Brain pericyte (primary cell): Measurements from ENCODE around the gene PTH.
A peak's percentile ranks its signal among the peaks of the same experiment; 100 is the strongest.

Source experiments
- DNase-seq: peaks from one replicate; pipeline ENCODE4 v3.0.0-alpha.2; 2012; ENCODE audit warnings: low read depth, low spot score

PTH gene

DNA sequence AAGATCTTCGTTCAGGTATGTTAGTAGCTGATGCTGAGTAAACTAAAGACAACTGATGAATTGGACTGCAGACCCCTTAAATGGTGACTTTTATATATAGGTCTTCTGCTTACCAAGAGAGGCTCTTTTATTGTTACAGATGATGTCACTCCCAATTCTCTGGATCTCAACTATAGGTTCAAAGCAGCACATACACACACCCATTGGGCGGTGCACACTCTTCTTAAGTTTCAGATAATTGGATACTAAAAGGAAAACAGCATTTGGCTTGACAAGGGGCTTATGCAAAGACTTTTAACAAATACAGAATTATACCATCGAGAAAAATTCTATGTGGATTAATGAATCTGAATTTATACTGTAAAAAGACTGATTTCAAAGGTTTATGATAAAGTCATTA is at the start of gene PTH:
Gene PTH (minus strand): TSS at position 69 of the 400 bp plus-strand sequence. CDS start 3,142 bp downstream, outside the sequence.
- DNase-seq, result no peak

DNA sequence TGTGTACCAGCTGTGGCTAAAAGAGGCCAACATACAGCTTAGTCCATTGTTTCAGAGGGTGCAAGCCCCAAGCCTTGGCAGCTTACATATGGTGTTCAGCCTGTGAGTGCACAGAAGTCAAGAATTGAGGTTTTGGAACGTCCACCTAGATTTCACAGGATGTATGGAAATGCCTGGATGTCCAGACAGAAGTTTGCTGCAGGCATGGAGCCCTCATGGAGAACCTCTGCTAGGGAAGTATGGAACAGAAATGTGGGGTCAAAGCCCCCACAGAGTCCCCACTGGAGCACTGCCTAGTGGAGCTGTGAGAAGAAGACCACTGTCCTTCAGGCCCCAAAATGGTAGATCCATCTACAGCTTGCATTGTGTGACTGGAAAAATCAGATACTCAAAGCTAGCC is 42.2 kb upstream of the PTH start:
- no peak for DNase-seq

DNA sequence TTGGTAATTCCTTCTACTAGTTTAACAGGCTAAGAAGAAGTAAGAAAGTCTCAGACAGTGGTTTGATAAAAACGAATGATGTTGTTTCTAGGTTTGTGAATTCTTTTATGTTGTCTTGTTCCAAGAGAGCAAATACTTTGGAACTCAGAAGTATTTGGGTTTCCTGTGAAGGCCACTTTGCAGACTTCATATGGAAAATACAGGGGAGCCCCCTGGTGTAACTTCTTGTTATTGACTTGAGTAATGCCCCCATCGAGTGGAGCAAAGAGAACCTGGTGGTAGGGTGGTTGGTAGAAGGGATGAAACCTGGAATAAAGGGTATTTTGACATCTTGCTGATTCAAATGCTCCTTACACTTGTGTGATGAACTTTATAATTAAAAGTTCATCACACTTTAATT is 40.0 kb upstream of the PTH start:
- DNase-seq, result no peak

DNA sequence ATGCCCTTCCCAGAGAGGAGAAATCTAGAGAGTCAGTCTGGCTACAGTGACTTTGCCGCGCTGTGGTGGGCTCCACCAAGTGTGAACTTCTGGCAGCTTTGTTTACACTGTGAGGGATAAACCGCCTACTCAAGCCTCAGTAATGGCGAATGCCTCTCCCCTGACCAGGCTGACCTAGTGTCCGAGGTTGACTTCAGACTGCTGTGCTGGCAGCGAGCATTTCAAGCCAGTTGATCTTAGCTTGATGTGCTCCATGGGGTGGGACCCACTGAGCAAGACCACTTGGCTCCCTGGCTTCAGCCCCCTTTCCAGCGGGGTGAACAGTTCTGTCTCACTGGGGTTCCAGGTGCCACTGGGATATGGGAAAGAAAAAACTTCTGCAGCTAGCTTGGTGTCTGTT is 38.6 kb upstream of the PTH start:
- no peak for DNase-seq

DNA sequence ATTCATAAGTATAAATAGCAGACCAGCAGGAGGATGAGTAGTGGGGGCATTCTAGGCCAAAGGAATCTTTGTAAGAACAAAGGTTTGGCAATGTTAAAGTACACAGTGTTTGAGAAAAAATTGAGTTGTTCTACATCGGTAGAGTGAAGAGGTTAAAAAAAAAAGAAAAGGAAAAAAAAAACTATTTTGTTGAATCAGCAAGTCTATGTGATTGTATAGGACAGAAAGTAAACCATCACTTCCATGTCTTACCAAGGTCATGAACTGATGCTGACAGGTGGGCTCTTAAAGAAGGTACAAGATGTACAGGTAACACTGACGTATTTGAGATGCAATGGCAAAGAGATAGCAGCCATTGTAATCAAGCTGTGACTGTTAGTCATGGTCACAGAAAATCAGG is 29.5 kb upstream of the PTH start:
- no peak for DNase-seq

DNA sequence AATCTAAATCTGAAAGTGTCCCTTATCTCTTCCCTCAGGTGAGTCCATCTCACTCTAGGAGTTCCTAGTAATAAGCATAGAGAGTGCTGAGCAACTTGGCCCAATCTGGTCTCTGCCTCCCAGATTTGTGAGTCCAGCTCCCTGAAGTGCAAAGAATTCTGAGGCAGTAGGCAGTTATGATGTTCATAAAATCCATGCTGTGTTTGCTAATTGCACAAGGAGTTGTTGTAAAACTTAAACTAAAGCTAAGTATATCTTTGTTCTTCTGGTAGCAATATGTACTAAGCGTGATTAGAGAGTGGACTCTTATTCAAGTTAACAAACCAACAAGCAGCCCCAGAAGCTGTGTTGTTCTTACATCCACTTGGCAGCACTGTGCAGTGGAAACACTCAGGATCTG is 7.6 kb upstream of the PTH start:
- no peak for DNase-seq

DNA sequence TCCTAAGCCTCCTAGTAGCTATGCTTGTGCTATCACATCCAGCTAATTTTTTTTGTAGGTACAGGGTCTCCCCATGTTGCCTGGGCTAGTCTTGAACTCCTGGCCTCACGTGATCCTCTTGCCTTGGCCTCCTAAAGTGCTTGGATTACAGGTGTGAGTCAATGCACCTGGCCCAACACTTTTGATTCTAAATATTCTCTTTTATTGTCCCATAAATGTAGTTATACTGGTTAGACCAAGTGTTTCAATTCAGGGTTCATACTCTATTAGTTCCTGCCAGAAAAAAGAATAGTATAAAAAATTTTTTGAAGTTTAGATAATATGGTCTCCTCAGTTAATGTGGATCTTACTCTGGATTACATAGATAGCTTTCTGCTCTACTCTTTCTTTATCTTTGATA is 6.7 kb upstream of the PTH start:
- no peak for DNase-seq

DNA sequence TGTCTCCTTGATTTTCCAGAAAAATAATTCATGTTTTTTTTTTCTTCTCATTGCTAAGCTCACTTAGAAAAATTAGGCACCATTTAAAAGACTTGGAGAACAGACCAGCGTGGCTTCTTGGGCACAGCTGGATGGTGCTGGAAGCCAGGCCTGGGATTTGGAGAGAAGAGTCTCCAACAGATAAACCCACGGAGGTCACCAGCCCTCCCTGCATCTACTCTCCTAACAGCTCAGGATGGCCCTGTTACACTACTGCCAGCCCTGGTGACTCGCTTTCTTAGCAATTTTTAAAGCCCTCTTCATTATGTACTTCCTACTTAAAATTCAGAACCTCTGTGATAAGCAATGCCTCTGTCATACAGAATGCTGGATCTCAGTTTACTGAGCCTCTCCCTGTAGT is 1.7 kb downstream of the PTH start:
- DNase-seq, result no peak

DNA sequence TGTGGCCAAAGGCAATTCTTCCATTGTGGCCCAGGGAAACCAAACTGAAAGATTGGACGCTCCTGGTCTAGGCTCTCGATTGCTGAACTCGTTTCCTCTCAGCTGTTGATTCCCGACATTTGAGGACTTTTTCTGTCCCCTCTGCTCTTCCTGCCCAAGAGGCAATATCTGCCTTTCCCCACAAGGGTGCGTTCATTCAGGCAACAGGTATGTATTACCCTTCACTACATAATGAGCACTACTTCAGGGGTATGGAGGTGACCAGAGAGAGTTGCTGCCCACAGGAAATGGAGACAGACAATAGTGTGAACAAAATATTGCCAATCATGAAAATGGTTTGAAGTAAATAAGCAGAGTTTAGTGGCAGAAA is 8.2 kb downstream of the PTH start:
- DNase-seq, result no peak

DNA sequence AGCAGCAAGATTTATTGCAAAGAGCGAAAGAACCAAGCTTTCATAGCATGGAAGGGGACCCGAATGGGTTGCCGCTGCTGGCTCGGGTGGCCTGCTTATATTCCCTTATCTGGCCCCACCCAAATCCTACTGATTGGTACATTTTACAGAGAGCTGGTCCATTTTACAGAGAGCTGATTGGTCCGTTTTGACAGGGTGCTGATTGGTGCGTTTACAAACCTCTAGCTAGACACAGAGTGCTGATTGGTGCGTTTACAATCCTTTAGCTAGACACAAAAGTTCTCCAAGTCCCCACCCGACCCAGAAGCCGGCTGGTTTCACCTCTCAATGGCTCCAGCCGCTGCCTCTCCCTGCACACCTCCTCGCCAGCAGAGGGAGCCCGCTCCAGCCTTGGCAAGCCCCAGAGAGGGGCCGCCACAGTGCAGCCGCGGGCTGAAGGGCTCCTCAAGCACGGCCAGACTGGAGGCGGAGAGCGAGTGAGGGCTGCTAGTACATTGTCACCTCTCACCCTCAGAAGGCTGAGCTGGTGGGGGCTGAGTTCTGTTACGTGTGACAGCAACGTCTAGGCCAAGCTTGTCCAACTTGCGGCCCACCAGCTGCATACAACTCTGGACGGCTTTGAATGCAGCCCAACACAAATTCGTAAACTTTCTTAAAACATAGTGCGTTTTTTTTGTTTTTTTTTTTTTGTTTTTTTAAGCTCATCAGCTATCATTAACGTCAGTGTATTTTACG is 8.7 kb downstream of the PTH start:
- no peak for DNase-seq

DNA sequence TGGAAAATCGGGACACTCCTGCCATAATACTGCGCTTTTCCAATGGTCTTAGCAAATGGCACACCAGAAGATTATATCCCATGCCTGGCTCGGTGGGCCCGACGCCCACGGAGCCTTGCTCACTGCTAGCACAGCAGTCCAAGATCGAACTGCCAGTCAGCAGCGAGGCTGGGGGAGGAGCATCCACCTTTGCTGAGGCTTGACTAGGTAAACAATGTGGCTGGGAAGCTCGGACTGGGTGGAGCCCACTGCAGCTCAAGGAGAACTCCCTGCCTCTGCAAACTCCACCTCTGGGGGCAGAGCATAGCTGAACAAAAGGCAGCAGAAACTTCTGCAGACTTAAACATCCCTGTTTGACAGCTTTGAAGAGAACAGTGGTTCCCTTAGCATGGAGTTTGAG is 15.6 kb downstream of the PTH start:
- DNase-seq, result no peak

DNA sequence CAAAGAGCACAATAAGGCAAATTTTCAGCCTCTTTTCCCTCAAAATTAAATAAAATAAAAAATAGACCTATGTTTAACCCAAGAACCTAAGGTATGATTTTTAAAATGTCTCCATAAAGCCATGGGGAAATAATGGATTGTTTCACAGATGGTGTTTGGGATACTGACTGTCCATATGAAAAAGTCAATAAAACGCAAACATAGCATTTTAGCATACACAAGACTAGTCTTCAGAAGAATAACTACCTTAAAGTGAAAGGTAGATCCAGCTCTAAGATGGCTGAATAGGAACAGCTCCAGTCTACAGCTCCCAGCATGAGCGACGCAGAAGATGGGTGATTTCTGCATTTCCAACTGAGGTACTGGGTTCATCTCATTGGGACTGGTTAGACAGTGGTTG is 16.1 kb downstream of the PTH start:
- no peak for DNase-seq

DNA sequence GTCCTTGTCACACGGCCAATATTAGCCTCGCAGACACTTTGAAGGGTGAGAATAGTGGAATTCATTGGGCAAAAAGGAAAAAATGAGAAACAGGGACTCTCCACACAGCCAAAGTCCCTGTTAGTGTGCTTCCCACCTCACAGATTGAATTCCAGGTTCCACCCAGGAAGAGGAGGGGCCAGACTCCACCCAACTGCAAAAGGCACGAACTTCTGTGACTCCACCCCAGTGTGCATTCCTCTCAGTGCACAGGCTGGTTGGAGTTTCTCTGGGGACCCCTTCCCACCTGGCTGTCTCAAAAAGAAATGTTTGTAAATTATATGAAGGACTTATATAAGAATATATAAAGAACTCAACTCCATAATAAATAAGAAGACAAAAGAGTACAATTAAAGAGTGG is 20.7 kb downstream of the PTH start:
- DNase-seq, result no peak

DNA sequence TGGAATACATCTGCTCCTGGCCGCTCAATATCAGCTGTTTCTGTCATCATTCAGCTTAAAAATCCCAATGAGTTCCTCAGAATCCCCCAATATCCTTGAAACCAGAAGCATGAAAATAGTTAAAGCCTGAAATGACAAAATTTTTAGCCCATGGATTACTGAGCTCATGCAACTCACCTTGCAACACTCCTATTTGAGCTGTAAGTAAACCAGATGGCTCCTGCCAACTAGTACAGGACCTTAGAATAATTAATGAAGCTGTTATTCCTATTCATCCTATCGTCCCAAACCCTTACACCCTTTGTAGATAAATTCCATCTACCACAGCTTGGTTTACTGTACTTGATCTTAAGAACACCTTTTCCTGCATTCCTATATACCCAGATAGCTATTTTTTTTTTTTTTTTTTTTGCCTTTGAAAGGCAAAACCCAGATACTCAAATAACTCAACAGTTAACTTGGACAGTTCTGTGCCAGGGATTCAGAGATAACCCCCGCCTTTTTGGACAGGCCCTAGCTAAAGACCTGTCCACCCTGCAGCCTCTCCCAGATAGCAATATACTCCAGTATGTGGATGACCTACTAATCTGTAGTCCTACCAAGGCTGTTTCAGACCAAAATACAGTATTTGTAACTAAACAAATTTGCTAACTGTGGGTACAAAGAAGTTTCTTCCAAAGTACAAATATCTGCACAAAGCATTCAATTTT is 22.6 kb downstream of the PTH start:
- DNase-seq, result no peak

DNA sequence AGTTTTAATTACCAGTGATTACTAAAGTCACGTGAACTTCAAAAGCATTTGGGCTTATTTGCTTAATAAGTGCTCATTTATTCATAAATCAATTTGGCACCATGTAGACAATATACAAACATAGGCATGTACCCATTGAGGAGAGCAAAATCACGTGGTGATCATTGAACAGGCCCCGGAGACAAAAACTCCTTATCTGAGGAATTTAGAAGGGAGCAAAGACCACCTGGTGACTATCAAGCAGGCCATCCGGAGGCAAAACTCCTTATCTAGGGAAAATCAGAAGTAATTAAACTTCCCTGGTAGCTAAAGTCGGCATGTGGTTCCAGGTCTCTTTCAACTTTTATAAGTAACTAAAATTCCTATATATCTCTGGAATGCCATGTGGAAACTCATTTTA is 27.0 kb downstream of the PTH start:
- DNase-seq, result no peak

DNA sequence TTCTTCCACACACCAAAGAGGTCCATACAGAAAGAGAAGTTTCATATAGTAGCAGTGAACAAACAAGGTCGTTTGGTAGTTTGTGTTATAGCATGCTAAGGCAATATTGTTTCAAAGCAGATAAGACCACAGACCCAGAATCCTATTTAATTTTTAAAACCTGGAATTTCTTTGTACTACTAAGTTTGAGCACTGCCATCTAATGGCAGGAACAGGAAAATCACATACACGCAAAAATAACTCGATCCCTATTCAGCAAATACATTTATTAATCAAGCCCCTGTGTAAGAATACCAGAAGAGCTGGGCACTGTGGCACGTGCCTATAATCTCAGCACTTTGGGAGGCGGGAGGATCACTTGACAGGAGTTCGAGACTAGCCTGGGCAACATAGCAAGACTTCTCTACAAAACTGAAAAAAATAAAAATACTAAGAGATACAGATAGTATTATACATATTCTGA is 29.9 kb downstream of the PTH start:
- no peak for DNase-seq

DNA sequence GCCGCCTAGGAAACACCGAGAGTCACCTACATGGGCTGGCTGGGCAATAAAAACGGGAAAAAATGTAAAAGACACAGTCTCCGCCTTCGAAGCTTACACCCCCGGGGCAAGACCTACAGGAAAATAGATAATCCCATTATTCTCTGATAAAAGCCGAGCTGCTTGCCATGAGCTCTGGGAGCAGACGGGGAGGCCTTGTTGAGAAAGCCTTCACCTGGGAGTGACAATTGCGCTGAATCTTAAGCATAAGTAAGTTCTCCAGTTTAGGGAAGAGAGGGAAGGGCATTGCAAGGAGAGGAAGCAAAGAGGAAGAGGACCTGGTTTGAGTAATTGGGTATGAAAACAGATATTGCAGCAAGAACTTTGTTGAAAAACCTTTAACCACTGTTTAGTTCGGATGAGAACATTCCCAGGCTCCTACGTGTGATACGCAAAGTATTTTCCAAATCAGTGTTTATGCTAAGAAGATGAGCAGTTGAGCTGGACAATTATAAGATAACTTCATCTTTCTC is 32.0 kb downstream of the PTH start:
- no peak for DNase-seq

DNA sequence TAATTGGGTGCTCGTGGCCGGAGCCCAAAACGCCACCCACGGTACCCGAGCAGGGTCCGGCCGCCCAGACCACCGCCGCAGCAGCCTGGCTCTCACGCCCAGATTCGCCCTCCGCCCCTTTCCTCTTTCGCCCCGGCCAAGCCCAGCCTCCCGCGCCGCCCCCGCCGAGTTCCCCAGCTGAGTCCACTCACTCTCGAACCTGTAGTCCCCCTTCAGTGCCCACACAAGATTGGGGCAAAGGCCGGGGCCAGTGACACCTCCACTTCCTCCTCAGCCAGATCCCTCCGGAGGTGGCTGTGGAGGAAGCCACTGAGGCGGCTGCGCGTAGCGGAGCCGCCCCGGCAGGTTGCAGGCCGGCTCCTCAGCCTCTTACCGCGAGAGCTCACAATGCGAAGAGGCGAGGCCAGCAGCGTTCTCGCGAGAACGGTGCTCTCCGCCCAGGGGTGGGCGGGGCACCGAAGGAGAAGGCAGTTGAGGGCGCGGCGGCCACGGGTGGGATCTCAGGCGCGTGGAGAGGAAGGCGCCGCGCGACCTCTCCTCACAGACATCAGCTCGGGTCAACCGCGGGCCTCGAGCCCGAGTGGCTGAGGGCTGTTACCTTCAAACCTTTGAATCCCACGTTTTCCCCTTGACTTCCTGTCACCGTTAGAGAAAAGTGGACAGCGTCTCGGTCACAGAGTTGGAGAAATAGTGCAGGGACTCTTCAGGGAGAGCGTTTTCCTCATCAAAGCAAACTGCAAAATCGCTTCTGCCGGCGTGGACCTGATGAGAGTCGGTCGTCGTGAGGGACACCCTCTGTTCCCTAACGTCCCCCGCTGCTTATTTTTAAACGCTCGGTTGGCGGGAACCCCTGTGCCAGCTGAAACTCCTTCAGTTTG is 32.7 kb downstream of the PTH start, which contains the start of gene BTBD10:
Gene BTBD10 (minus strand): TSS at position 322 of the 878 bp plus-strand sequence. CDS start 18,098 bp downstream, outside the sequence.
- DNase-seq, result peak; percentile 80

DNA sequence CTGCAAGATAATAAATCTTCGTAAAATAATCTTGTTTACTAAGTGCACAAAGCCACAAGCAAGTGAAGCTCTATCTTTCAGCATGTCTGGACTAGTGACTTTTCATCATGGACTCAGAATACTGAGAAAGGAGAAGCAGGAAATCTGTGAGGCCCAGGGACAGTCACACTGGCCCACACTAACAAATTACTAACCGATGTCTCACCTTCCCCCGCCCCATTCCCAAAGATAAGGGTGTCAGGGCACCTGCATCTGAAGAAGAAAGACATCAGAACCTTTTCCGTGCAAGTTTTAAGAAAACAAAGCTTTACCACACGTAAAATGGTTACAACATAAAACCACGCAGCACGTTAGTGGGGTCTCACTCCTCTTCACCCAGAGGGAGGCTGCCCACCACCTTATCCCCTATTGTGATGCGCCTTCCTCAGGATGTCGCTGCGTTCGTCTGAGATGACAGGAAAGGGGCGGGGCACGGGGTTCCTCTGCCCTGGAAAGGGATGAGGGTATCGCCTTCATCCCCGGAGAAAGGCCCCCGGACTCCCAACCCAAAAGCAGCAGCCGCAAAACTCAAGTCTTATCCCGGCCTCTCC is 33.4 kb downstream of the PTH start:
- DNase-seq, result no peak

DNA sequence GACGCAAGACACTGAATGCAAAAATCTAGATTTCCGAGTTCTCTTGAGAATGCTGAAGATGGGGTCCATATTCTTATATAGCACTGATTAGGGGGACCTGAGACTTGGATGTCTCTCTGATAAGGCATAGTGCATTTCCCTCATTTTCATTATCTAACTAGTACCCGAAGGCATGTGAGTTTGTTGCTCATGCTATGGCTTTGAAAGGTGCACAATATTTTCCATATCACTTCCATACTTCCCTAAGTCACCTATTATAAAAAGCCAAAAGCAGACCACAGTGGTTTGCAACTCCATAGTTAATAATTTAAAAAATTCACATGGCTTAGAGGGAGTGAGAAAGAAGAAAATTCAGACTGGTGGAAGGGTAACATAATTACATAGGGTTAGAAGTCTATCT is 34.5 kb downstream of the PTH start:
- DNase-seq, result no peak

DNA sequence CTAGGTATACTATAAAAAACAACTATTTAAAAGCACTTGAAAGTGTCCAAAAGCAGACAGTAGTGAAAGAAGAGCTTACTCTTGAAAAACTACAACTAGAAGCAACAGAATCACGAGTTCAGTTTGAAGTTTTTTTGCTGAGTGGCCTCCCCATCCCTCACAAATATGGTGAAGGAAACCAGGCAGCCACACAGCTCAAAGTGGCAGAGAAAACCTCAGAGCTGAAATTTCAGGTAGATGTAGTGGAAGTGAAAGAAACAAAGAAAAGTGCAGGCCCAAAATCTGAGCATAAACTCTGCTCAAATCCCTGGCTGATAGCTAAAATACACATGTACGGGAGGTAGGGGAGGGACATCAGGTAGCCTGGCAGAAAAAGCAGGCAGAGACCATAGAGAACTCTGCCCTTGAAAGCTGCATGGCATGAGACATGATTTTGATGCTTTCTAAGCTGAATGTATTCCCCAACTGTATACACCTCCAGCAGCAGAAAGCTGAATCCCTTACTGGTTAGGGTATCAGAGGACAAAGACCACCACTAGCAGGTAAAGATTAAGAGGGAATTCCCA is 44.9 kb downstream of the PTH start:
- no peak for DNase-seq
